Heart right ventricle (tissue), 16 donors: ENCODE measurements around the gene C2orf76. TPM values are rescaled to one million over a fixed set of nuclear protein-coding genes. Genes with fewer than 3 reads are reported as not detected.
"Not testable (repeated sequence)": the region's sequence is repeated elsewhere in the genome, so short reads cannot be mapped to it uniquely, and the experiment has no call there.

Source experiments
- ATAC-seq, 8 donors: fragments of 200-7000 bp; cut with Tn5 transposase; one replicate each; pipeline ENCODE4 v1.9.1; 2020; ENCODE audit warnings: mild to moderate bottlenecking in 8 of 8, moderate library complexity in 8 of 8, moderate number of reproducible peaks in 1 of 8
- DNase-seq, 2 donors: peaks; one replicate each; pipeline ENCODE4 v3.0.0-alpha.2; 2020
- H3K27ac ChIP-seq, 10 donors: fragments of 200-600 bp; sonication (generic) in 2 of 10; one replicate each; pipeline versions ENCODE4 v1.5.0 to v1.8.0; 2020 to 2022; ENCODE audit warnings: mild to moderate bottlenecking in 3 of 10
- H3K27me3 ChIP-seq, 7 donors: fragments of 200-600 bp; one replicate each; pipeline ENCODE4 v1.8.0; 2021 to 2022; ENCODE audit warnings: mild to moderate bottlenecking in 2 of 7
- H3K36me3 ChIP-seq, 9 donors: fragments of 200-600 bp; sonication (generic) in 1 of 9; one replicate each; pipeline versions ENCODE4 v1.5.0 to v1.8.0; 2020 to 2022; ENCODE audit warnings: mild to moderate bottlenecking in 2 of 9
- H3K4me1 ChIP-seq, 9 donors: fragments of 200-600 bp; sonication (generic) in 1 of 9; one replicate each; pipeline versions ENCODE4 v1.5.0 to v1.8.0; 2020 to 2022; ENCODE audit warnings: mild to moderate bottlenecking in 4 of 9
- H3K4me3 ChIP-seq, 10 donors: fragments of 200-600 bp; sonication (generic) in 2 of 10; one replicate each; pipeline versions ENCODE4 v1.5.0 to v1.8.0; 2020 to 2022; ENCODE audit warnings: mild to moderate bottlenecking in 7 of 10, moderate library complexity in 2 of 10
- H3K9me3 ChIP-seq, 11 donors: fragments of 200-600 bp in 10 of 11; sonication (generic) in 2 of 11; one replicate each; pipeline versions ENCODE4 v1.5.0 to v1.8.0; 2013 to 2022; ENCODE audit warnings: mild to moderate bottlenecking in 2 of 11, control low read depth in 1 of 11, moderate library complexity in 1 of 11
- CTCF ChIP-seq, 9 donors: fragments of 200-600 bp; sonication (generic) in 2 of 9; IDR thresholded peaks; one replicate each; pipeline versions ENCODE4 v1.5.0 to v1.8.0; 2021 to 2022; ENCODE audit warnings: antibody characterized with exemption in 9 of 9, mild to moderate bottlenecking in 5 of 9, moderate library complexity in 1 of 9
- WGBS, 2 donors: extraction: QIAGEN DNeasy Blood & Tissue Kit; methylation state at CpG; one replicate each; pipeline ENCODE4 v1.1.7; 2013; ENCODE audit warnings: inconsistent platforms in 1 of 2; 5-methylcytosine and 5-hydroxymethylcytosine counted together
- intact Hi-C, 10 donors: fragments of 100-400 bp; cut with DNase I; formaldehyde crosslinking; loops; one replicate each; pipeline versions ENCODE4 v1.11.1 to v1.14.2; 2022
- polyA plus RNA-seq, 2 donors: library from polyadenylated mRNA; stranded (reverse); fragments of 200-250 nt; gene quantifications; one replicate each; pipeline ENCODE4 v1.2.3, GENCODE V29; 2013
- total RNA-seq, 10 donors: library from RNA; stranded (reverse); fragmentation: NEBNext Ultra II Directional in 3 of 10; extraction: Animal tissue kit (Norgen Biotek cat#: 25700) in 3 of 10; gene quantifications; one replicate each; pipeline versions ENCODE4 v1.2.1 to v1.2.4, GENCODE V29; 2021 to 2023
- donor health status: Arrhythmogenic right ventricular cardiomyopathy.
- donor health status: ischemic (EF 13 %, LVEDD 7.1; RV severe dilation, severe dysfunction).
- donor health status: healthy with polysubstance abuse.
- donor health status: DM: no; HTN: yes; CAD: no.
- donor health status: DM: no; HTN: no; CAD: no.
- donor health status: ischemic (EF 25% LVEDD 6.9; RV normal size, moderate dysfunction).
- donor health status: ischemic (EF 25% LVEDD 5.7; RV mildly dilated, moderate dysfunction).
- donor health status: healthy.
- donor health status: DM: yes; HTN: yes; CAD: no.
- donor health status: Ischemic cardiomyopathy.
- donor health status: ischemic (EF 35%, LVEDD 5.7; RV mildly dilated, moderate dysfunction).
- donor health status: nonischemic (EF 11% LVEDD 7.7; RV severe dilation, severe dysfunction).
- donor health status: DM: yes; HTN: yes; CAD: no.
- donor health status: PGD.
- donor health status: ischemic (EF 29% LVEDD 5.4; RV normal size, mild dysfunction).
- donor health status: nonischemic (EF 23%, LVEDD 6.1; RV moderate dilation, normal function).

Gene C2orf76
- total and polyA plus RNA-seq, 12 donors = 5.1 to 12.2 (median 8.4) TPM

GRCh38 chr2:119408221-119408619 lies 41.6 kb upstream of the C2orf76 start:
- no peaks in the 10 kb centered on the region for H3K27me3 ChIP-seq
- 66 to 68% methylated on average over 5 of the region's 5 CpGs for WGBS, 2 donors
- peaks cover 0 to 5% (median 0%) of the 10 kb centered on the region in 11 donors for H3K9me3 ChIP-seq
- ATAC-seq (peak in 5 of 8 donors; percentile 36 to 55 (median 50)), DNase-seq (no peak)
- intact Hi-C loops = loop anchor here in 9 of 10 donors (5.0 to 10.0 kb wide), 6 partner anchors 69 to 254 kb away; no protein-coding TSS in a partner anchor
- no peak for TF ChIP-seq CTCF (IDR thresholded peaks at IDR 0.05)
- no peak overlapping the region for H3K4me3 ChIP-seq
- H3K27ac ChIP-seq = peak overlapping the region in 1 of 10 donors; percentile 16
- H3K4me1 ChIP-seq = peaks cover 0 to 8% (median 0%) of the 10 kb centered on the region in 9 donors
- H3K36me3 ChIP-seq = no peaks in the 10 kb centered on the region

GRCh38 chr2:119407430-119408220 lies 41.0 kb upstream of the C2orf76 start:
- intact Hi-C loops = loop anchor here (1.0 to 10.0 kb wide), 9 partner anchors 69 to 255 kb away; no protein-coding TSS in a partner anchor
- TF ChIP-seq CTCF (IDR thresholded peaks at IDR 0.05) = peak; percentile 67 to 85 (median 79)
- peaks cover 0 to 5% (median 0%) of the 10 kb centered on the region in 11 donors for H3K9me3 ChIP-seq
- H3K27me3 ChIP-seq = no peaks in the 10 kb centered on the region
- peaks cover 0 to 13% (median 4%) of the 10 kb centered on the region in 9 donors for H3K4me1 ChIP-seq
- DNase-seq = peak in 1 of 2 donors; percentile 61
- no peaks in the 10 kb centered on the region for H3K36me3 ChIP-seq
- 74 to 78% methylated on average over 7 of the region's 7 CpGs for WGBS, 2 donors
- no peak overlapping the region for H3K4me3 ChIP-seq
- peak overlapping the region in 1 of 10 donors; percentile 16 for H3K27ac ChIP-seq
- peak; percentile 45 to 85 (median 74) for ATAC-seq

GRCh38 chr2:119405151-119405550 lies 38.5 kb upstream of the C2orf76 start:
- no peak for DNase-seq
- ATAC-seq = no peak
- Histone ChIP-seq H3K4me1 (peaks cover 0 to 16% (median 6%) of the 10 kb centered on the region in 9 donors), H3K27ac (no peak overlapping the region), H3K9me3 (peaks cover 0 to 5% (median 0%) of the 10 kb centered on the region in 11 donors), H3K4me3 (no peak overlapping the region), H3K27me3 (no peaks in the 10 kb centered on the region), H3K36me3 (no peaks in the 10 kb centered on the region)
- intact Hi-C loops = loop anchor here in 9 of 10 donors (5.0 to 10.0 kb wide), 6 partner anchors 72 to 257 kb away; no protein-coding TSS in a partner anchor
- TF ChIP-seq CTCF (IDR thresholded peaks at IDR 0.05) = no peak
- 92 to 93% methylated on average over 2 of the region's 2 CpGs for WGBS, 2 donors

- not testable (repeated sequence) for H3K4me3 ChIP-seq, H3K27ac ChIP-seq, H3K9me3 ChIP-seq, DNase-seq, H3K27me3 ChIP-seq, ATAC-seq, H3K36me3 ChIP-seq
- intact Hi-C loops = loop anchor here in 3 of 10 donors (10.0 kb wide), 2 partner anchors 241 to 251 kb away; no protein-coding TSS in a partner anchor
- 86 to 90% methylated on average over 12 of the region's 12 CpGs for WGBS, 2 donors
- H3K4me1 ChIP-seq = peaks cover 0 to 16% (median 6%) of the 10 kb centered on the region in 9 donors
Observed at GRCh38 chr2:119403618-119404017, 37.0 kb upstream of the C2orf76 start.
